K562 (cell line): ENCODE measurements around the gene BCR. TPM values are rescaled to one million over a fixed set of nuclear protein-coding genes. Genes with fewer than 3 reads are reported as not detected.

ENCODE experiments used
- ATAC-seq: fragments of 200-7000 bp; cut with Tn5 transposase; 3 replicates; pipeline ENCODE4 v1.9.1; 2020; ENCODE audit warnings: moderate library complexity
- BruUV-seq: library from RNA; stranded (reverse); fragments of 400-500 nt; replicated peaks from 2 replicates; lab custom pipeline; 2021; lab: Mats Ljungman, UMichigan
- CTCF ChIA-PET: fragments of 300-600 bp; formaldehyde crosslinking; extraction: SDS; loops from one replicate; lab custom pipeline; 2021; ENCODE audit warnings: low intra/inter-chr PET ratio; lab: Yijun Ruan, JAX
- POLR2A ChIA-PET: fragments of 300-600, 350-650 bp; sonication (Branson Sonifier 250); formaldehyde crosslinking; extraction: SDS; loops from one replicate; lab custom pipeline; 2021; ENCODE audit warnings: antibody characterized with exemption, inconsistent platforms; lab: Yijun Ruan, JAX
- DNase-seq, 4 experiments: peaks; one replicate each; pipeline versions ENCODE4 v3.0.0 to v3.0.0-alpha.2; 2011 to 2018; ENCODE audit warnings: low spot score in 3 of 4, mixed read lengths in 3 of 4; ENCODE audit errors: extremely low read depth in 1 of 4
- FAIRE-seq: peaks from 2 replicates; lab custom pipeline; 2011; peaks lifted over from hg19 to GRCh38; lab: Jason Lieb, UNC
- H2AFZ ChIP-seq: 2 replicates; pipeline ENCODE4 v1.6.0; 2011; ENCODE audit warnings: low read depth, low read length, control low read depth, inconsistent platforms
- H3K27ac ChIP-seq: fragments of 200-600 bp; 3 replicates; pipeline ENCODE4 v1.8.0; 2011; ENCODE audit warnings: low read depth, mild to moderate bottlenecking, control low read depth, inconsistent platforms, low read length, moderate library complexity, mixed read lengths; ENCODE audit errors: extremely low read depth
- H3K27me3 ChIP-seq, 2 experiments: fragments of 300-600 bp in 1 of 2; 2 replicates in 1 of 2; 3 replicates in 1 of 2; pipeline versions ENCODE4 v1.6.0 to v1.8.0; 2011; ENCODE audit warnings: inconsistent platforms in 2 of 2, low read length in 2 of 2, mild to moderate bottlenecking in 1 of 2, mixed read lengths in 1 of 2, moderate library complexity in 1 of 2; ENCODE audit not compliant: control insufficient read depth in 2 of 2, insufficient read depth in 2 of 2
- H3K36me3 ChIP-seq: fragments of 300-600 bp; 3 replicates; pipeline ENCODE4 v1.8.0; 2011; ENCODE audit warnings: mild to moderate bottlenecking, low read length, inconsistent platforms; ENCODE audit not compliant: control insufficient read depth, insufficient read depth
- H3K4me1 ChIP-seq, 2 experiments: fragments of 200-600 bp in 1 of 2; replicated peaks in 1 of 2; 2 replicates in 1 of 2; 3 replicates in 1 of 2; pipeline versions ENCODE4 v1.5.1 to v1.8.0; 2011; ENCODE audit warnings: inconsistent platforms in 2 of 2, low read length in 2 of 2, mild to moderate bottlenecking in 1 of 2, mixed read lengths in 1 of 2, moderate library complexity in 1 of 2; ENCODE audit not compliant: control insufficient read depth in 2 of 2, insufficient read depth in 2 of 2
- H3K4me2 ChIP-seq: 2 replicates; pipeline ENCODE4 v1.6.1; 2011; ENCODE audit warnings: low read length, control low read depth, inconsistent platforms, mixed read lengths; ENCODE audit not compliant: insufficient read depth
- H3K4me3 ChIP-seq: fragments of 200-600 bp; sonication (generic), shearing (Covaris generic); 2 replicates; pipeline ENCODE4 v1.5.1; 2016; ENCODE audit warnings: control low read depth, inconsistent platforms
- H3K79me2 ChIP-seq: fragments of 200-600 bp; 3 replicates; pipeline ENCODE4 v1.8.0; 2011; ENCODE audit warnings: low read length, inconsistent platforms; ENCODE audit not compliant: control insufficient read depth, insufficient read depth
- H3K9ac ChIP-seq, 2 experiments: 2 replicates each; pipeline versions ENCODE4 v1.6.0 to v1.6.1; 2011; ENCODE audit warnings: low read depth in 2 of 2, low read length in 2 of 2, control low read depth in 1 of 2, inconsistent platforms in 1 of 2, mild to moderate bottlenecking in 1 of 2, mixed read lengths in 1 of 2; ENCODE audit not compliant: insufficient read depth in 1 of 2
- H3K9me1 ChIP-seq: one replicate; pipeline ENCODE4 v1.6.0; 2011; ENCODE audit warnings: inconsistent platforms, mild to moderate bottlenecking, low read length, moderate library complexity; ENCODE audit not compliant: control insufficient read depth, insufficient read depth
- H3K9me3 ChIP-seq: replicated peaks from 2 replicates; pipeline ENCODE4 v1.5.1; 2011; ENCODE audit warnings: low read depth, low read length, inconsistent platforms; ENCODE audit not compliant: control insufficient read depth, insufficient read depth
- H4K20me1 ChIP-seq: replicated peaks from 2 replicates; pipeline ENCODE4 v1.6.1; 2011; ENCODE audit warnings: low read length, inconsistent platforms, mixed read lengths; ENCODE audit not compliant: control insufficient read depth, insufficient read depth
- FOXJ2 ChIP-seq: fragments of 200-800 bp; sonication (Bioruptor generic); IDR thresholded peaks from 2 replicates; pipeline ENCODE4 v1.6.1; 2016; ENCODE audit warnings: missing genetic modification characterization, missing compliant biosample characterization
- KDM5B ChIP-seq: fragments of 200-600 bp; sonication (generic); IDR thresholded peaks from 2 replicates; pipeline ENCODE4 v1.6.1; 2012; ENCODE audit warnings: low read depth, mild to moderate bottlenecking, moderate library complexity, low read length, control low read depth, inconsistent platforms; ENCODE audit not compliant: insufficient replicate concordance
- RAD51 ChIP-seq: fragments of 450-650 bp; IDR thresholded peaks from 2 replicates; pipeline ENCODE4 v1.7.1; 2016; ENCODE audit warnings: low read depth, mild to moderate bottlenecking, borderline replicate concordance
- ZNF318 ChIP-seq, 2 experiments: fragments of 450-650 bp; IDR thresholded peaks; 2 replicates each; pipeline ENCODE4 v1.6.1; 2016; ENCODE audit warnings: mild to moderate bottlenecking in 2 of 2, borderline replicate concordance in 1 of 2, low read depth in 1 of 2, moderate library complexity in 1 of 2
- WGBS: fragments of 100-300 bp; shearing (Covaris generic); methylation state at CpG from one replicate; pipeline ENCODE4 v1.1.6; 2016; ENCODE audit warnings: low coverage, mixed read lengths; ENCODE audit not compliant: insufficient coverage; ENCODE audit errors: missing lambda C conversion rate; 5-methylcytosine and 5-hydroxymethylcytosine counted together
- in situ Hi-C: fragments of 300-500 bp; cut with MboI; formaldehyde crosslinking; loops from 4 replicates; pipeline ENCODE4 v1.15.0; 2018; ENCODE audit warnings: inconsistent platforms, mixed read lengths
- intact Hi-C: fragments of 100-400 bp; cut with micrococcal nuclease; formaldehyde crosslinking; loops from 2 replicates; pipeline ENCODE4 v1.14.2; 2022
- polyA plus RNA-seq, 8 experiments: library from polyadenylated mRNA; depleted of rRNA in 4 of 8; stranded (reverse) in 5 of 8; unstranded in 3 of 8; fragments of >200 nt; fragmentation: Nextera tagmentation in 2 of 8; fragmentation: Illumina TruSeq in 1 of 8; extraction: Ambion mirVana in 2 of 8; extraction: Trizol in 1 of 8; gene quantifications; 2 replicates each; pipeline versions ENCODE4 v1.2.1 to v1.2.3, GENCODE V29; 2011 to 2014; ENCODE audit warnings: inconsistent platforms in 1 of 8, missing spikeins in 1 of 8
- total RNA-seq, 7 experiments: library from RNA; depleted of rRNA in 6 of 7; stranded (reverse); fragments of >200 nt in 6 of 7; fragmentation: Illumina TruSeq in 2 of 7; extraction: Trizol in 2 of 7; gene quantifications; 2 replicates each; pipeline versions ENCODE4 v1.2.1 to v1.2.3, GENCODE V29; 2011 to 2021; ENCODE audit warnings: low replicate concordance in 1 of 7

BCR gene
- total and polyA plus RNA-seq, 9 of the 15 experiments (the other 6 are each of a cell fraction or from before 2014, with no cell fraction given), result 0.41 to 150 (median 45.6) TPM

- intact Hi-C loops, result no loop called here
- H3K9ac ChIP-seq, result no peak overlapping the region
- 0% methylated on average over 1 of the region's 1 CpG for WGBS
- H4K20me1 ChIP-seq, result no peaks in the 10 kb centered on the region
- CTCF ChIA-PET, result no interaction called here
- H3K79me2 ChIP-seq, result no peaks in the 10 kb centered on the region
- no peak overlapping the region for H3K4me2 ChIP-seq
- H3K9me1 ChIP-seq, result no peaks in the 10 kb centered on the region
- DNase-seq (no peak), FAIRE-seq (no peak), ATAC-seq (no peak)
- H3K4me1 ChIP-seq, result no peaks in the 10 kb centered on the region
- H3K27ac ChIP-seq, result no peak overlapping the region
- no peaks in the 10 kb centered on the region; a peak in 2 of 5 replicates for H3K27me3 ChIP-seq
- POLR2A ChIA-PET, result no interaction called here
- no peak overlapping the region for H2AFZ ChIP-seq
- no peak overlapping the region for H3K4me3 ChIP-seq
- no peaks in the 10 kb centered on the region for H3K36me3 ChIP-seq
- H3K9me3 ChIP-seq, result no peaks in the 10 kb centered on the region
- in situ Hi-C loops, result no loop called here
- no TSS peak for BruUV-seq
- TF ChIP-seq FOXJ2 (tag), result no peak
- no peak for TF ChIP-seq ZNF318 (IDR thresholded peaks at IDR 0.05; ENCODE audit: borderline replicate concordance in 1 of 2, low read depth in 1 of 2)
- no peak for TF ChIP-seq RAD51
- no peak for TF ChIP-seq KDM5B
Measured at GRCh38 chr22:23353696-23354095, 173.4 kb downstream of the BCR start.
